Ramos (cell line): ENCODE measurements around the gene TOMM20.

Source experiments
- in situ Hi-C: fragments of 300-500 bp; cut with MboI; formaldehyde crosslinking; loops from one replicate; pipeline ENCODE4 v1.14.3; 2022; ENCODE audit warnings: low sequenced_read_pairs; ENCODE audit not compliant: unreplicated experiment

TOMM20 gene

DNA sequence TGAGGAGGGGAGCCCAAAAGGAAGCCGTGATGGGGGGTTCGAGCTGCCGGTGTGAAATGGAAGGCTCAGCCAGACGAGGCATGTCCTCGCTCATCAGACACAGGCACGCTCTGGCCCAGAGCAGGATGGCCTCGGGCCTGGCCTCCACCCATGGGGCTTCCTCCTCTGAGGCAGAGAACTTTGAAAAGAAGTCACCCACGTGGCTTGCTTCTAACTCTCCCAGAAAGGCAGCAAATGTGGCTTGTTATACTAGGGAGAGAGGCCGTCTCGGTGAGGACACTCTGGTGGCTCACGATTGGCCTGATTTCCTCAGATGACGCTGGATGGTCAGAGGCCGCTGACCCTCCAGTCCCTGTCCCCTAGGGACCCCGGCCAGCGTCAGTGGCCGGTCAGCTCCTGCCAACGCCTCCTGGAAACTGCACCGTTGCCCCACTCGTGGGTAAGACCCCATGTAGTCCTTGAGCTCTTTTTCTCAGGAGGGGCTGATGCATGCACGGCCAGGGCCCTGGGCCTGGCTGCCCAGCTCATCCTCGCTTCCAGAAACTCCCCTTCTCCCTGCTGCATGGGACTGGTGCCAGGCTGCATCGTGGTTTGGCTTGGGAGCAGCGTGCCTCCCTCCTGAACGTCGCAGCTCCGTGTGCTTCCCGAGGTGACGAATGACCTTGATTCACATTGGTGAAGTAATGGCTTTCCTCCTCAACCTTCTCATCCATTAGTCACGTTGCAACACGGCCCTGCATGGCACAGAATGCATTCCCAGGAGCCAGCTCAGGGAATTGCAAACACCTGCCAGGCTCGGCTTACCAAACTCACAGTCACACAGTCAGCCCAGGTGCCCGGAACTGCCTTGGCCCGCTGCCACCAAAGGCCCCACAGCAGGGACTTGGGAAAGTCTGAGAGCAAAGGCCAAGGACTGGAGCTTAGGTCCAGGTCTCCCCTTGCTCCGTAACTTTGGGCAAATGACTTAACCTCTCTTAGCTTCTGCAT, 58.8 kb downstream of the TOMM20 start:
- in situ Hi-C loops, result no loop called here

- in situ Hi-C loops, result no loop called here
These were observed 59.5 kb downstream of the TOMM20 start for GRCh38 chr1:235069176-235069575.

DNA sequence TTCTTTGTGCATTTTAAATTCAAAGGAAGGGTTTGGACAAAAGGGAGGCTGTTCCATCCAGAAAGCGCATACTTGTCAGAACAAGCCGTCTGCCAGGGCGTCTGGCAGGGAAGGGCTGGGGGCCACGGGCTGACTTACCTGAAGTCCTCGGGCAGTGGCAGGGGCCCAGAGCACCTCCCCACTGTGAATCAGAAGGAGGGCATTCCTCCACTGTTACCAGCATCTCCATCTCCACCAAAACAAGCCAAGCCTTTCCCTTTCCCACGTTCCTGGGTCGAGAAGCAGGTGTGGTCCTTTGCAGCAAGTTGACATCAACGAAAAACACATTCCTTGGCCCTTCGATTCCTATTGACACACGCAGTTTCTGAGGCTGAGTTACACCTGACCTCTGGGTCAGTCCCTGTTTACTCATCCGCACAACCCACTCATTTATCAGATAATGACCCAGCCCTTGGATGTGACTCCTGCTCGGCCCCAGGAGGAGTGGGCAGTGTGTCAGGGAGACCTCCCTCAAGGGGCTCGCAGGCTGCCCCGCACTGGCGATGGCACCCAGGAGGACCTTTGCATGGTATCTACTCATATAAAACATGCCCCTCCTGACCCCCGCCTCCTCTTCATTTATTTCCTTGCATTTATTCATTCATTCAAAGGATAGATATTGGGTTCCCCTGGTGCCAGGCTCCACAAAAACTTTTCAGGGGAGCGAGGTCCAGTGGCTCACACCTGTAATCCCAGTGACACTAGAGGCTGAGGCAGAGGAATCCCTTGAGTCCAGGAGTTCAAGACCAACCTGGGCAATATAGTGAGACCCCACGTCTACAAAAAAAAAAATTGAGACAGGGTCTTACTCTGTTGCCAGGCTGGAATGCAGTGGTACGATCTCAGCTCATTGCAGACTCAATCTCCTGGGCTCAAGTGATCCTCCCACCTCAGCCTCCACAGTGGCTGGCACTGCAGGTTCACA, 60.2 kb downstream of the TOMM20 start:
- in situ Hi-C loops, result no loop called here

GRCh38 chr1:235067396-235068157, 61.1 kb downstream of the TOMM20 start:
- in situ Hi-C loops, result no loop called here

DNA sequence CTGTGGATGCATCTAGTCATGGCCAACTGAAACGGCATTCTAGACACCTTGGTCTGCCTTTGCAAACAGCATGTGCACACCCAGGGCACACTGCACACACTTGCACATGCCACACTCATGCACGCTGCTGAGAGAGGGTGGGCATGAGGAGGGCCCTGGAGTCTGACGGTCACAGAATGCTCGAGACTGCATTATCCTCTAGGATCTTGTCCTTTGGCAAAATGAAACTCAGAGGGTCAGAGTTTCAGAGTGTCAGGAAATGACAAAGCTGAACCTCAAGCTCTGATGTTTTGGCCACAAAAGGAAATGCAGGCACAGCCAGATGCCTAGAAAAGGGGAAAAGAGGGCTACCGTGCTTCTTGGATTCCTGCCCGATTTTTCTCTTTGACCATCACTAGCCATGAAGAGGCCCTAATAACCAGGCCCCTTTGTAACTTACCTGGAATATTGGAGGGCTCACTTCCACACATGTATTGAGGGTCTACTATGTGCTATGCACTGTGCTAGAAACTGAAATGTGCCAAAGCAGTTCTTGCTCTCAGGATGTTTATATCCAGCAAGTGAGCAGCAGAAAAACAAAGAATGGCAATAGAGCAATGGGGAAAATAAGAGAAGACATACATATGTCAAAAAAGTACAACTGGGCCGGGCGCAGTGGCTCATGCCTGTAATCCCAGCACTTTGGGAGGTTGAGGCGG, 65.4 kb downstream of the TOMM20 start:
- in situ Hi-C loops, result no loop called here

- in situ Hi-C loops, result no loop called here
These were observed 67.8 kb downstream of the TOMM20 start for GRCh38 chr1:235060607-235061470.
